NB4 (cell line): Measurements from ENCODE around the gene ACE.

ENCODE experiments used
- POLR2A ChIP-seq: IDR thresholded peaks from 2 replicates; pipeline ENCODE4 v1.6.1; 2011; ENCODE audit warnings: mild to moderate bottlenecking; ENCODE audit not compliant: insufficient read length; ENCODE audit errors: extremely low read depth
- TF ChIP-seq, protein P1 (sequence below): IDR thresholded peaks from one replicate; pipeline ENCODE4 v1.5.1; 2012; ENCODE audit warnings: low read depth, low read length
- TF ChIP-seq, protein P2 (sequence below): IDR thresholded peaks from 2 replicates; pipeline ENCODE4 v1.6.1; 2011; ENCODE audit warnings: low read depth, low read length

DNA sequence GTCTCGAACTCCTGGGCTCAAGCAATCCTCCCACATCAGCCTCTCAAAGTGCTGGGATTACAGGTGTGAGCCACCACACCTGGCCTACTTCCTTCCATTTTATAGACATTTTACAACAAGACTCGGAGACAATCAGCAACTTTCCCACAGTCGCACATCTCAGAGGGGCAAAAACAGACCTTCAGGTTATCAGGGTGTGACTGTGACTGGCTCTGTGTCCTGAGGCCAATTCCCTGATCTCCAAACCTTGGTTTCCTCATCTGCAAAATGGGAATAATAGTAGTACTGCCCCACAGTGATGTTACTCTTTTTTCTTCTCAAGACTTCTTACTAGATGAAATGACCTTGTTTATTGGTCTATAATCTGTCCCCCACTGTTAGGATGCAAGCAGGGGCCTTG is 35.5 kb downstream of the ACE start:
- TF ChIP-seq, protein P1, sequence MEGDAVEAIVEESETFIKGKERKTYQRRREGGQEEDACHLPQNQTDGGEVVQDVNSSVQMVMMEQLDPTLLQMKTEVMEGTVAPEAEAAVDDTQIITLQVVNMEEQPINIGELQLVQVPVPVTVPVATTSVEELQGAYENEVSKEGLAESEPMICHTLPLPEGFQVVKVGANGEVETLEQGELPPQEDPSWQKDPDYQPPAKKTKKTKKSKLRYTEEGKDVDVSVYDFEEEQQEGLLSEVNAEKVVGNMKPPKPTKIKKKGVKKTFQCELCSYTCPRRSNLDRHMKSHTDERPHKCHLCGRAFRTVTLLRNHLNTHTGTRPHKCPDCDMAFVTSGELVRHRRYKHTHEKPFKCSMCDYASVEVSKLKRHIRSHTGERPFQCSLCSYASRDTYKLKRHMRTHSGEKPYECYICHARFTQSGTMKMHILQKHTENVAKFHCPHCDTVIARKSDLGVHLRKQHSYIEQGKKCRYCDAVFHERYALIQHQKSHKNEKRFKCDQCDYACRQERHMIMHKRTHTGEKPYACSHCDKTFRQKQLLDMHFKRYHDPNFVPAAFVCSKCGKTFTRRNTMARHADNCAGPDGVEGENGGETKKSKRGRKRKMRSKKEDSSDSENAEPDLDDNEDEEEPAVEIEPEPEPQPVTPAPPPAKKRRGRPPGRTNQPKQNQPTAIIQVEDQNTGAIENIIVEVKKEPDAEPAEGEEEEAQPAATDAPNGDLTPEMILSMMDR, result no peak
- no peak for TF ChIP-seq POLR2A
- TF ChIP-seq, protein P2, sequence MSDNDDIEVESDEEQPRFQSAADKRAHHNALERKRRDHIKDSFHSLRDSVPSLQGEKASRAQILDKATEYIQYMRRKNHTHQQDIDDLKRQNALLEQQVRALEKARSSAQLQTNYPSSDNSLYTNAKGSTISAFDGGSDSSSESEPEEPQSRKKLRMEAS, result no peak
